Nephron progenitor cell (in vitro differentiated cells): ENCODE data around the gene GSG1L.

ENCODE experiments used
- DNase-seq: peaks from one replicate; pipeline ENCODE4 v3.0.0; 2021
- H3K27ac Mint-ChIP-seq: 2 replicates; pipeline ENCODE4 v1.8.0; 2021; ENCODE audit warnings: mild to moderate bottlenecking, moderate library complexity, mixed read lengths
- H3K27me3 Mint-ChIP-seq: 2 replicates; pipeline ENCODE4 v1.8.0; 2021; ENCODE audit warnings: mild to moderate bottlenecking, low read depth, mixed read lengths; ENCODE audit not compliant: poor library complexity
- H3K36me3 Mint-ChIP-seq: 2 replicates; pipeline ENCODE4 v1.8.0; 2021; ENCODE audit warnings: low read depth, mixed read lengths
- H3K4me1 Mint-ChIP-seq: 2 replicates; pipeline ENCODE4 v1.8.0; 2021; ENCODE audit warnings: mixed read lengths
- H3K4me3 Mint-ChIP-seq: 2 replicates; pipeline ENCODE4 v1.8.0; 2021; ENCODE audit warnings: mild to moderate bottlenecking, moderate library complexity, mixed read lengths
- H3K9me3 Mint-ChIP-seq: 2 replicates; pipeline ENCODE4 v1.8.0; 2021; ENCODE audit warnings: mild to moderate bottlenecking, moderate library complexity, mixed read lengths
- TF ChIP-seq, protein P1 (sequence below): fragments of 200-600 bp; sonication (generic); IDR thresholded peaks from 2 replicates; pipeline ENCODE4 v1.5.0; 2021; ENCODE audit warnings: antibody characterized with exemption

The GSG1L gene

DNA sequence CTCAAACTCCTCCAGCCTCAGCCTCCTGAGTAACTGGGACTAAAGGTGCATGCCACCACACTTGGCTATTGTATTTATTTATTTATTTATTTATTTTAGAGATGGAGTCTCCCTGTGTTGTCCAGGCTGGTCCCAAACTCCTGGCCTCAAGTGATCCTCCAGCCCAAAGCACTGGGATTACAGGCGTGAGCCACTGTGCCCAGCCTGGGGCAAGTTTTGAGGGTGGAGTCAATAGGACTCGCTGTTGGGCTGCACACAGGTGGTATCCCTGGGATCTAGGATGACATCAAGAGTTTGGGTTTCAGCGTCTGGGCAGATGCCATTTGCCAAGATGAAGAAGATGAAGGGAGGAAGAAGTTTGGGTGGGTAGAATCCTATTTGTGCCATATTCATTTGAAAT lies 213.9 kb downstream of the GSG1L start:
- no peaks in the 10 kb centered on the region for H3K36me3 Mint-ChIP-seq
- H3K27me3 Mint-ChIP-seq = peaks cover 2% of the 10 kb centered on the region
- H3K4me1 Mint-ChIP-seq = peaks cover 30% of the 10 kb centered on the region

DNA sequence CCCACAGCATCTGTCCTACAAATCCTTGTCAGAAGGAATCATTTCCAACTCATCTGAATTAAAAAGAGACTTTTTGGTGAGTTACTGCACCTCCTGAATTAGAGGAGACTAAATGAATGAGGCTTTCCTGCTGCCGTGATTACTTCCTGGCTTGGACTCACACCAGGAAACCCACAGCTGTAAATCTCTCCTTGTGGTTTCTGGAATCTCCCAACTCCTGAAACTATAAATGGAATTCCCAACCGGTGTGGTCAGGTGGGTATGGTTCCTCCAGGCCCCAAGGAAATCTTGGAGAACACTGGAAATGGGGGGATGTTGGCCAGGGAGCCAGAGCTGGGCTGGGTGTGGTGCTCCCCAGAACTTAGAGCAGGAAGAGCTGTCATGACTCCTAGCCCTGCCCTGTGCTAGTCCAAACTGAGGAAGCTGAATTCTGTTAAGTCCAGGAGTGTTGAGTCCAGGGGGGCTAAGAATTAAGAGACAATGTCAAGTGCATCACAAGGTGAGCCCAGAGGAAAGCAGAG lies 216.4 kb downstream of the GSG1L start:
- DNase-seq = no peak
- H3K9me3 Mint-ChIP-seq = peaks cover 13% of the 10 kb centered on the region

More for the DNA sequence above, 213.9 kb downstream of the GSG1L start:
- H3K4me3 Mint-ChIP-seq = no peak overlapping the region
- no peak for DNase-seq
- H3K9me3 Mint-ChIP-seq = peaks cover 13% of the 10 kb centered on the region
- H3K27ac Mint-ChIP-seq = no peak overlapping the region
- TF ChIP-seq, protein P1, sequence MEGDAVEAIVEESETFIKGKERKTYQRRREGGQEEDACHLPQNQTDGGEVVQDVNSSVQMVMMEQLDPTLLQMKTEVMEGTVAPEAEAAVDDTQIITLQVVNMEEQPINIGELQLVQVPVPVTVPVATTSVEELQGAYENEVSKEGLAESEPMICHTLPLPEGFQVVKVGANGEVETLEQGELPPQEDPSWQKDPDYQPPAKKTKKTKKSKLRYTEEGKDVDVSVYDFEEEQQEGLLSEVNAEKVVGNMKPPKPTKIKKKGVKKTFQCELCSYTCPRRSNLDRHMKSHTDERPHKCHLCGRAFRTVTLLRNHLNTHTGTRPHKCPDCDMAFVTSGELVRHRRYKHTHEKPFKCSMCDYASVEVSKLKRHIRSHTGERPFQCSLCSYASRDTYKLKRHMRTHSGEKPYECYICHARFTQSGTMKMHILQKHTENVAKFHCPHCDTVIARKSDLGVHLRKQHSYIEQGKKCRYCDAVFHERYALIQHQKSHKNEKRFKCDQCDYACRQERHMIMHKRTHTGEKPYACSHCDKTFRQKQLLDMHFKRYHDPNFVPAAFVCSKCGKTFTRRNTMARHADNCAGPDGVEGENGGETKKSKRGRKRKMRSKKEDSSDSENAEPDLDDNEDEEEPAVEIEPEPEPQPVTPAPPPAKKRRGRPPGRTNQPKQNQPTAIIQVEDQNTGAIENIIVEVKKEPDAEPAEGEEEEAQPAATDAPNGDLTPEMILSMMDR = no peak

DNA sequence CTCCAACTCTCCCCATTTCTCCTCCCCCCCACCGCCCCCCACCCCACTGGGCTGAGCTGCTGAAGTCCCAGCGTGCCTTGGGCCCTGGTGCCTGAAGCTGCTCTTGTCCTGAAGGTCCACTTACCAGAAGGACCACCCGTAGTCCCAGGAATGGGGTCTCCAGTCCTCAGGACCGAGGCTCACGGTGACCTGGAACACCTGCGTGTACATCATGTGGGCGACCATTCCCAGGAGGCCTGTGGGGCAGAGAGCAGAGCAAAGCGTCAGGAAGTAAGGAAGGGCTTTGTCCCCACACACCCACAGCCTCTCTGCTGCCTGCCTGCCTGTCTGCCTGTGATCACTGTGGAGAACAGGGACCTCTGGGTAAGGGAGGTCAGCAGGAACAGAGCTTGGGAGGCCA lies 218.7 kb downstream of the GSG1L start:
- H3K27ac Mint-ChIP-seq = no peak overlapping the region
- peaks cover 2% of the 10 kb centered on the region for H3K27me3 Mint-ChIP-seq
- no peak for DNase-seq
- no peak overlapping the region for H3K4me3 Mint-ChIP-seq
- peaks cover 23% of the 10 kb centered on the region for H3K4me1 Mint-ChIP-seq
- peaks cover 13% of the 10 kb centered on the region for H3K9me3 Mint-ChIP-seq
- TF ChIP-seq, protein P1 = no peak
- H3K36me3 Mint-ChIP-seq = no peaks in the 10 kb centered on the region

More for the DNA sequence above, 216.4 kb downstream of the GSG1L start:
- H3K27ac Mint-ChIP-seq = no peak overlapping the region
- H3K27me3 Mint-ChIP-seq = peaks cover 2% of the 10 kb centered on the region
- no peaks in the 10 kb centered on the region for H3K36me3 Mint-ChIP-seq
- TF ChIP-seq, protein P1 = no peak
- H3K4me1 Mint-ChIP-seq = peaks cover 23% of the 10 kb centered on the region
- H3K4me3 Mint-ChIP-seq = no peak overlapping the region

DNA sequence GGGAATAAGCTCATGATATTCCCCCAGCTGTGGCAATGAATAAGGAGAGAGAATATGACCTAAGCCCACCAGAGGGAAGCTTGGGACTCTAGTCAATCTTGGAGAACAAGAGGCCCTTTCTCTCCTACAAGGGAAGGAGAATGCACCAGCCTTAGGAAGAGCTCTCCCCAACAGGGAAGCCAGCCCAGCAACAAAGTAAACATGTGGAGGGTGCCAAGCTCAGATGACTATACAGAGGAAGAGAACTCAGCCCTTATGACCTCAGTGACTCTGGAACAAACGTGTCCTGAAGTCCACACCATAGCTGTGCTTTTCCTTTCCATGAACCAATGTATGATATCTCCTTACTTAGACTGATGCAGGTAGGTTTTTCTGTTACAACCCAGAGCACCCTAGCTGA lies 219.7 kb downstream of the GSG1L start:
- TF ChIP-seq, protein P1 = no peak
- no peak for DNase-seq
- H3K4me3 Mint-ChIP-seq = no peak overlapping the region
- H3K36me3 Mint-ChIP-seq = no peaks in the 10 kb centered on the region
- H3K27me3 Mint-ChIP-seq = peaks cover 2% of the 10 kb centered on the region
- peaks cover 23% of the 10 kb centered on the region for H3K4me1 Mint-ChIP-seq
- peaks cover 13% of the 10 kb centered on the region for H3K9me3 Mint-ChIP-seq
- H3K27ac Mint-ChIP-seq = no peak overlapping the region

DNA sequence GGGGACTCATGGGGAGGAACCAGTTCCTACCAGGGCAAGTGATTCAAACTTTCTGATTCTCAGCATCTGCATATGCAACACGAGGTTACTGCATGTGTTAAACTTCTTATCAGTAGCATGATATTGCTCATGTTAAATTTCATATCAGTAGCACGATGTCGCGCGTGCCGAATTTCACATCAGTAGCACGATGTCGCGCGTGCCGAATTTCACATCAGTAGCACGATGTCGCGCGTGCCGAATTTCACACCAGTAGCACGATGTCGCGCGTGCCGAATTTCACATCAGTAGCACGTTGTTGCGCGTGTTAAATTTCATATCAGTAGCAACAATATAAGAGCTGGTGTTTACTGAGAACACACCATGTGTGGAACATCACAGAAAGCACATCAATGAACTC lies 221.6 kb downstream of the GSG1L start:
- DNase-seq = no peak
- TF ChIP-seq, protein P1 = no peak
- Mint-ChIP-seq H3K4me3 (no peak overlapping the region), H3K9me3 (peaks cover 6% of the 10 kb centered on the region), H3K27ac (no peak overlapping the region), H3K36me3 (no peaks in the 10 kb centered on the region), H3K27me3 (peaks cover 6% of the 10 kb centered on the region), H3K4me1 (peaks cover 18% of the 10 kb centered on the region)

DNA sequence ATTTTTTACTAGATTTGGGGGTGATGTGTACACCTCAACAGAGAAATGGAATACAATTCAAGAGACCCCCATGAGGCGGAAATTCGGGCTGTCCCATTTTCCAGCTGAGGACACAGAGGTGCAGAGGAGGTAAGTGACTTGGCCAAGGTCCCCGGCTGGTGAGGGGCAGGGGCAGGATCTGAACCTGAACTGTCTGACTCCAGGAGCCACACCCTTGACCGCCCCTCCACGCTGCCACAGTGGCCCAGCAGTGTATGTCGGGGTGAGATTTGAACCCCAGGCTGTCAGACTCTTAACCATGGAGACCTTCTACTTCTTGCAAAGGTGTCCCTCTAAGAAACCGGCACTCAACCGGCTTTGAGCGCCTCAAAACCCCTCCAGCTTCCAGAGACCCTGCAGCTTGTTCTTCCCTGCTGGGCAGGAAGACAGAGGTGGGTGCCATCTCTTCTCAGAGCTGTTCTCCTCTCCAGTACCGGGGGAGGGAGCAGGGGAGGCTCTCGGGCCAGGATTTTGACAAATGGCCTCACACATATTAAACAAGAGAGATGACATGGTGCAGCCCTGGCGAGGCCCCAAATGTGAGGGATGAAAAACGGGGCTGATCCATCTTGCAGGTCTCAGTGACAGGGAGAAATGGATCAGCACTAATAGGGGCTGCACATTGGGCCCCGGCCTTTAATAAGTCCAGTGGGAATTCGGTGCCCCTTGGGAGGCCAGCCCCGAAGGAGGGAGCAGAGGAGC lies 222.3 kb downstream of the GSG1L start:
- no peak for DNase-seq
- Mint-ChIP-seq H3K27me3 (peaks cover 6% of the 10 kb centered on the region), H3K36me3 (peaks cover 4% of the 10 kb centered on the region), H3K4me1 (peaks cover 18% of the 10 kb centered on the region), H3K27ac (no peak overlapping the region), H3K4me3 (no peak overlapping the region), H3K9me3 (peaks cover 13% of the 10 kb centered on the region)
- TF ChIP-seq, protein P1 = no peak
